Measurements from ENCODE around the gene TCEA3. TPM values are rescaled to one million over a fixed set of nuclear protein-coding genes. Genes with fewer than 3 reads are reported as not detected.

The TCEA3 gene
- total and polyA plus RNA-seq, 7 donors, result 26.9 to 222 (median 66.2) TPM

- no peak for DNase-seq
- no peak for TF ChIP-seq EP300 (IDR thresholded peaks at IDR 0.05)
- no peak for TF ChIP-seq CTCF (IDR thresholded peaks at IDR 0.05)
- no peak for TF ChIP-seq POLR2A (IDR thresholded peaks at IDR 0.05)
- TF ChIP-seq POLR2AphosphoS5 (IDR thresholded peaks at IDR 0.05), result no peak
- H3K4me3 ChIP-seq, result no peak overlapping the region
- peaks cover 0 to 36% (median 30%) of the 10 kb centered on the region in 4 donors for H3K4me1 ChIP-seq
- intact Hi-C loops (cut with DNase I), result no loop called here
- peaks cover 24 to 57% (median 34%) of the 10 kb centered on the region in 4 donors for H3K36me3 ChIP-seq
- H3K27ac ChIP-seq, result no peak overlapping the region
- WGBS, 2 donors, result 63 to 89% methylated on average over 2 of the region's 2 CpGs
- H3K27me3 ChIP-seq, result no peaks in the 10 kb centered on the region
- peaks cover 21 to 28% (median 24%) of the 10 kb centered on the region in 4 donors for H3K9me3 ChIP-seq
Observed at GRCh38 chr1:23366146-23366545, 58.4 kb downstream of the TCEA3 start.

GRCh38 chr1:23362218-23362713 lies 62.3 kb downstream of the TCEA3 start:
- H3K4me1 ChIP-seq, result peaks cover 0 to 17% (median 12%) of the 10 kb centered on the region in 4 donors
- peaks cover 31 to 81% (median 50%) of the 10 kb centered on the region in 4 donors for H3K36me3 ChIP-seq
- peaks cover 23 to 33% (median 28%) of the 10 kb centered on the region in 4 donors for H3K9me3 ChIP-seq
- H3K27ac ChIP-seq, result no peak overlapping the region
- intact Hi-C loops (cut with DNase I), result no loop called here
- 98% methylated on average over 13 of the region's 13 CpGs for WGBS, 2 donors
- no peak overlapping the region for H3K4me3 ChIP-seq
- DNase-seq, result no peak
- no peaks in the 10 kb centered on the region for H3K27me3 ChIP-seq
- TF ChIP-seq EP300 (IDR thresholded peaks at IDR 0.05), result no peak
- no peak for TF ChIP-seq POLR2A (IDR thresholded peaks at IDR 0.05)
- no peak for TF ChIP-seq POLR2AphosphoS5 (IDR thresholded peaks at IDR 0.05)
- TF ChIP-seq CTCF (IDR thresholded peaks at IDR 0.05), result no peak

- DNase-seq, result no peak
- H3K27ac ChIP-seq, result no peak overlapping the region
- H3K27me3 ChIP-seq, result no peaks in the 10 kb centered on the region
- TF ChIP-seq POLR2AphosphoS5 (IDR thresholded peaks at IDR 0.05) (no peak), POLR2A (IDR thresholded peaks at IDR 0.05) (no peak), EP300 (IDR thresholded peaks at IDR 0.05) (no peak), CTCF (IDR thresholded peaks at IDR 0.05) (no peak)
- H3K36me3 ChIP-seq, result peaks cover 29 to 47% (median 38%) of the 10 kb centered on the region in 4 donors
- H3K9me3 ChIP-seq, result peaks cover 23 to 27% (median 25%) of the 10 kb centered on the region in 4 donors
- H3K4me3 ChIP-seq, result no peak overlapping the region
- intact Hi-C loops (cut with DNase I), result no loop called here
- 94 to 99% methylated on average over 3 of the region's 3 CpGs for WGBS, 2 donors
- peaks cover 0 to 4% (median 0%) of the 10 kb centered on the region in 4 donors for H3K4me1 ChIP-seq
Observed at GRCh38 chr1:23358310-23358875, 66.2 kb downstream of the TCEA3 start.

GRCh38 chr1:23357138-23357908 lies 67.2 kb downstream of the TCEA3 start:
- intact Hi-C loops (cut with DNase I), result no loop called here
- no peaks in the 10 kb centered on the region for H3K27me3 ChIP-seq
- no peak for DNase-seq
- TF ChIP-seq CTCF (IDR thresholded peaks at IDR 0.05), result no peak
- TF ChIP-seq EP300 (IDR thresholded peaks at IDR 0.05), result no peak
- TF ChIP-seq POLR2AphosphoS5 (IDR thresholded peaks at IDR 0.05), result no peak
- no peak for TF ChIP-seq POLR2A (IDR thresholded peaks at IDR 0.05)
- no peak overlapping the region for H3K4me3 ChIP-seq
- 61 to 75% methylated on average over 3 of the region's 3 CpGs for WGBS, 2 donors
- H3K9me3 ChIP-seq, result peaks cover 13 to 17% (median 16%) of the 10 kb centered on the region in 4 donors
- H3K4me1 ChIP-seq, result peaks cover 0 to 4% (median 0%) of the 10 kb centered on the region in 4 donors
- H3K27ac ChIP-seq, result peak overlapping the region in 3 of 4 donors; percentile 14 to 46 (median 17)
- peaks cover 18 to 36% (median 28%) of the 10 kb centered on the region in 4 donors for H3K36me3 ChIP-seq

Data from sigmoid colon (tissue), 7 donors.